GM18505 (cell line): Measurements from ENCODE around the gene PLCL1.

Experiments used
- ATAC-seq: cut with Tn5 transposase; IDR thresholded peaks from one replicate; pipeline ENCODE4 v1.9.1; 2021; ENCODE audit not compliant: unreplicated experiment
- POLR2A ChIP-seq: IDR thresholded peaks from 4 replicates; pipeline ENCODE4 v1.6.1; 2011; ENCODE audit warnings: borderline replicate concordance; ENCODE audit not compliant: insufficient read depth, insufficient read length; ENCODE audit errors: extremely low read depth

Gene PLCL1

GRCh38 chr2:197920088-197920487, 115.7 kb downstream of the PLCL1 start:
- ATAC-seq = no peak
- TF ChIP-seq POLR2A = no peak

- ATAC-seq = no peak
- TF ChIP-seq POLR2A = no peak
Observed at GRCh38 chr2:197920592-197921201, 116.3 kb downstream of the PLCL1 start.

GRCh38 chr2:197924483-197924882, 120.1 kb downstream of the PLCL1 start:
- no peak for ATAC-seq
- TF ChIP-seq POLR2A = no peak

- no peak for TF ChIP-seq POLR2A
- no peak for ATAC-seq
Observed at GRCh38 chr2:197925204-197925603, 120.8 kb downstream of the PLCL1 start.

- TF ChIP-seq POLR2A = no peak
- no peak for ATAC-seq
Observed at GRCh38 chr2:197925976-197926375, 121.6 kb downstream of the PLCL1 start.

GRCh38 chr2:197926673-197927072, 122.3 kb downstream of the PLCL1 start:
- no peak for ATAC-seq
- no peak for TF ChIP-seq POLR2A

GRCh38 chr2:197927994-197928393, 123.6 kb downstream of the PLCL1 start:
- ATAC-seq = no peak
- TF ChIP-seq POLR2A = no peak

GRCh38 chr2:197929008-197929885, 124.9 kb downstream of the PLCL1 start:
- no peak for TF ChIP-seq POLR2A
- no peak for ATAC-seq

DNA sequence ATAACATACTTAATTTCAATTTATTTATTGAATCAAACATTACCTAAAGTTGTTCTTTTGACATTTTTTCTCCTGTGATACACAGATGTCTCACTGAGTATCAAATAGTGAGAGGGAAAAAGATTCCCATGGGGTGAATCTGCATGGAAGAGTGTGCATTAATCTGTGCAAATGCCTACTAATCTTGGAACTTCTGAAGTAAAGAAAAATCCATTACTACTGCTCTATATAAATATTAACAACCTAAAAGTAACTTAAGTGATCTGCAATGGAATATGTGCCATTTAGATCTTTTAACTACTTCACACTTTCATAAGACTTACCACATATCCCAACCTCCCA, 125.5 kb downstream of the PLCL1 start:
- ATAC-seq = no peak
- no peak for TF ChIP-seq POLR2A

GRCh38 chr2:197930570-197931278, 126.3 kb downstream of the PLCL1 start:
- TF ChIP-seq POLR2A = no peak
- ATAC-seq = no peak

- no peak for ATAC-seq
Observed at GRCh38 chr2:197931661-197932312, 127.4 kb downstream of the PLCL1 start.

DNA sequence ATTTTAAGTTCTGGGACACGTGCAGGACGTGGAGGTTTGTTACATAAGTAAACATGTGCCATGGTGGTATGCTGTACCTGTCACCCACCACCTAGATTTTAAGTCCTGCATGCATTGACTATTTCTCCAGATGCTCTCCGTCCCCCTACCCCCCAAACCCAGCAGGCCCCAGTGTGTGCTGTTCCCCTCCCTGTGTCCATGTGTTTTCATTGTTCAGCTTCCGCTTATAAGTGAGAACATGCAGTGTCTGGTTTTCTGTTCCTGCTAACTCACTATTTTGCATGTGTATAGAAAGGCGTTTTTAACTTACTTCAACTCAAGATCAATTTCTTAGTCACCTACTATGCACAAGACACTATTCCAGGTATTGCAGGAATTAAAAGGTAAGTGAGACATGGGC, 128.0 kb downstream of the PLCL1 start:
- no peak for ATAC-seq

More at GRCh38 chr2:197931661-197932312, 127.4 kb downstream of the PLCL1 start:
- no peak for TF ChIP-seq POLR2A

DNA sequence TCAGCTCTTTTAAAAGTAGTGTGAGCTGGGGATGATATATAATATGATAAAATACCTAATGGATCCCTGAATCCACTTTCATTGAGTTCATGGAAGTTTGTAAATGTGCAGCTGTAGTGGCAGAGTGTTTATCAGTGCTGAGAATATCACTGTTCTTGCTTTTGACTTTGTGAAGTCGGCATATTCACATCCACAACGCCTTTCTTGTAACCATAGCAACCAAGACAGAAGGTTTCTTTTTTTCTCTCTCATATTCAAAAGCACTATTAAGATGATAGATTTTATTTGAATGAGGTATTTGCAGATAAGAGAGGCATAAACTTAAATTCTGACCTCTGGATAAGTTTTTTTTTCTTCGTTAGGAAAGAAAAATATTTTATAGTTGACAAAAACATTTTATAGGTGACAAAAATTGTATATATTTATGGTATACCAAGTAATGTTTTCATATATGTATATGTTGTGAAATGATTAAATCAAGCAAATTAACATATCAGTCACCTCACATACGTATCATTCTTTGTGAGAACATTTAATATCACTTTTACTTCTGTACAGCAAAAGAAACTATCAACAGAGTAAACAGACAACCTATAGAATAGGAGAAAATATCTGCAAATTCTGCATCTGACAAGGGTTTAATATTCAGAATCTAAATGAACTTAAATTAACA, 130.0 kb downstream of the PLCL1 start:
- ATAC-seq = no peak
- TF ChIP-seq POLR2A = no peak

More for the DNA sequence above, 128.0 kb downstream of the PLCL1 start:
- TF ChIP-seq POLR2A = no peak
